Omental fat pad (tissue), 4 donors: ENCODE measurements around the gene TMEM174. TPM values are rescaled to one million over a fixed set of nuclear protein-coding genes. Genes with fewer than 3 reads are reported as not detected.
"Not testable (repeated sequence)": the region's sequence is repeated elsewhere in the genome, so short reads cannot be mapped to it uniquely, and the experiment has no call there.

ENCODE experiments used
- ATAC-seq: fragments of 150-250 bp; one replicate; pipeline ENCODE4 v1.9.1; 2016; ENCODE audit warnings: mild to moderate bottlenecking, moderate library complexity; ENCODE audit not compliant: low FRiP score
- DNase-seq: peaks from one replicate; pipeline ENCODE4 v3.0.0-alpha.2; 2019; ENCODE audit warnings: low spot score
- total RNA-seq, 4 donors: library from RNA; depleted of rRNA; stranded (reverse); fragments of >200 nt; gene quantifications; one replicate each; pipeline ENCODE4 v1.1.0, GENCODE V29; 2016
- TF ChIP-seq, protein P1 (sequence below), 3 donors: fragments of 450-650 bp; IDR thresholded peaks; one replicate each; pipeline ENCODE4 v1.5.1; 2016 to 2017; ENCODE audit warnings: antibody characterized with exemption in 3 of 3, mild to moderate bottlenecking in 3 of 3, moderate library complexity in 2 of 3

The TMEM174 gene
- total RNA-seq, 4 donors from 2014 or later: not detected

DNA sequence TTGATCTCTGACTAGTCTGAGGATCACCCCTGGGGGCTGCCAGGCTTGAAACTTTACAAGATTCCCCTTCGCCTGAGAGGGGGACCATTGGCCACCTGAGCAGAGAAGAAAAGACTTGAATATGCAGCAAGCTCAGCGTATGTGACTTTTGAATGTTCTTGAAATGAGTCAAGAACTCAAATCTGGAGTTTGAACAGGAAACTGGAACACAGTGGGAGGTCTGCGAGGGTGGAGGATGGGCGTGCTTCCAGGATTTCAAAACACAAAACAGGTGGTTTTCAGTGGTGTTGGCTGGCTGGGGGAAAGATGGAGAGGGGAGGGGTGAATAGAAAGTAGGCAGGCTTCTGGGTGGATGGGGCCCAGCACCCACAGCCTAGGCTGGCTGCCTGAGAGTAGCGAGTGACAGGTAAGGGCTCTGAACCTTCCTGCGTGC lies 40.6 kb downstream of the TMEM174 start:
- ATAC-seq (no peak), DNase-seq (no peak)
- TF ChIP-seq, protein P1, sequence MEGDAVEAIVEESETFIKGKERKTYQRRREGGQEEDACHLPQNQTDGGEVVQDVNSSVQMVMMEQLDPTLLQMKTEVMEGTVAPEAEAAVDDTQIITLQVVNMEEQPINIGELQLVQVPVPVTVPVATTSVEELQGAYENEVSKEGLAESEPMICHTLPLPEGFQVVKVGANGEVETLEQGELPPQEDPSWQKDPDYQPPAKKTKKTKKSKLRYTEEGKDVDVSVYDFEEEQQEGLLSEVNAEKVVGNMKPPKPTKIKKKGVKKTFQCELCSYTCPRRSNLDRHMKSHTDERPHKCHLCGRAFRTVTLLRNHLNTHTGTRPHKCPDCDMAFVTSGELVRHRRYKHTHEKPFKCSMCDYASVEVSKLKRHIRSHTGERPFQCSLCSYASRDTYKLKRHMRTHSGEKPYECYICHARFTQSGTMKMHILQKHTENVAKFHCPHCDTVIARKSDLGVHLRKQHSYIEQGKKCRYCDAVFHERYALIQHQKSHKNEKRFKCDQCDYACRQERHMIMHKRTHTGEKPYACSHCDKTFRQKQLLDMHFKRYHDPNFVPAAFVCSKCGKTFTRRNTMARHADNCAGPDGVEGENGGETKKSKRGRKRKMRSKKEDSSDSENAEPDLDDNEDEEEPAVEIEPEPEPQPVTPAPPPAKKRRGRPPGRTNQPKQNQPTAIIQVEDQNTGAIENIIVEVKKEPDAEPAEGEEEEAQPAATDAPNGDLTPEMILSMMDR (IDR thresholded peaks at IDR 0.05): no peak

DNA sequence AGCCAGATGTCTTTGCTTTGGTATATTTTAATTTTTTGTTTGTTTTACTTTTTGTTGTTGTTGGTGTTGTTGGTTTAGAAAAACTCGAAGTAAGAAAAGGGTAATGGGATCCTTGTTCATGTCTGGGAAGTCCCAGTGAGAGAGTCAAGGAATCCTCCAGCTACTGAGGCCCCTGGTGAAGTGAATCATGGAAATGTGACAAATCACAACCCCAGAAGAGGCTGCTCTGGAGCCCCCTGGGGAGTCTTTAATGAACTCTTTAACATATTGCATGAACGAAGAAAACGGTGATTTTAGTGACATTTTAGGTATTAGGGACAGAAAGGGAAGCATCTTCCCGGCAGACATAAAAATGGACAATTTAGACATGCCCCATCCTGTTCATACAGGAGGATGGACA lies 41.3 kb downstream of the TMEM174 start:
- TF ChIP-seq, protein P1 (IDR thresholded peaks at IDR 0.05): no peak
- DNase-seq (no peak), ATAC-seq (no peak)

DNA sequence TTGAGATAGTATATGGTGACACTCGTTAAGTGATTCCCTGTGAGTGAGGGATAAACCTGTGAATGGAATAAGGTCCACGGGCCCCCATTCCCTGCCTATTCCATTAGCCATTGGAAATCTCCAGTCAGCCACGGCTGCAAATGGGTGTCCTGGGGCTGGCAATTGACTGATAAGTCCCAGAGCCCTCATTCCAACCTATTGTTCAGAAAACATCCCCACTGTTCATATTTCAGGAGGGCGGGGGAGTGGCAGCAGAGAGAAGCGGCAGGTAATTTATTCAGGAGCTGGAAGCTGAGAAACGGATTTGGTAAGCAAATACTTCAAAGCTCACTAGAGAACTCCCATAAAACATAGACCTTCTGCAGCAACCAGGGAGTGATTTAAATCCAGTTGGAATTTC lies 42.0 kb downstream of the TMEM174 start:
- DNase-seq (no peak), ATAC-seq (no peak)
- TF ChIP-seq, protein P1 (IDR thresholded peaks at IDR 0.05): no peak

DNA sequence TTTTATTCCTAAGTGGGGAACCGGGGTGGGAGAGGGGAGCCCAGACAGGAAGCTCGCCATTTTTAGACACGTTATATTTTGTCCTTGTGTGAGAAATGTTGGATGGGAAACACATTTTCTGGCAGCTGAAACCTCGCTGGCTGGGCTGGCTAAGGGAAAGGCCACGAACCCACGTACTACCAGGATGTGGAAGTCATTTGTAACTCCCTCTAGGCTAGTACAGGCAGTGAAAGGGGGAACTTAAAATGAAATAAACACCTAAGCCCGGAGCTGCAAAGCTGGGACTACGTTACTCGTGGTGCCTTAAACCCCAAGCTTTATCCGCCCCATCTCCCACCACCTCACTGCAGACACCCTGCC lies 42.5 kb downstream of the TMEM174 start:
- ATAC-seq: no peak
- no peak for DNase-seq
- TF ChIP-seq, protein P1 (IDR thresholded peaks at IDR 0.05): no peak

DNA sequence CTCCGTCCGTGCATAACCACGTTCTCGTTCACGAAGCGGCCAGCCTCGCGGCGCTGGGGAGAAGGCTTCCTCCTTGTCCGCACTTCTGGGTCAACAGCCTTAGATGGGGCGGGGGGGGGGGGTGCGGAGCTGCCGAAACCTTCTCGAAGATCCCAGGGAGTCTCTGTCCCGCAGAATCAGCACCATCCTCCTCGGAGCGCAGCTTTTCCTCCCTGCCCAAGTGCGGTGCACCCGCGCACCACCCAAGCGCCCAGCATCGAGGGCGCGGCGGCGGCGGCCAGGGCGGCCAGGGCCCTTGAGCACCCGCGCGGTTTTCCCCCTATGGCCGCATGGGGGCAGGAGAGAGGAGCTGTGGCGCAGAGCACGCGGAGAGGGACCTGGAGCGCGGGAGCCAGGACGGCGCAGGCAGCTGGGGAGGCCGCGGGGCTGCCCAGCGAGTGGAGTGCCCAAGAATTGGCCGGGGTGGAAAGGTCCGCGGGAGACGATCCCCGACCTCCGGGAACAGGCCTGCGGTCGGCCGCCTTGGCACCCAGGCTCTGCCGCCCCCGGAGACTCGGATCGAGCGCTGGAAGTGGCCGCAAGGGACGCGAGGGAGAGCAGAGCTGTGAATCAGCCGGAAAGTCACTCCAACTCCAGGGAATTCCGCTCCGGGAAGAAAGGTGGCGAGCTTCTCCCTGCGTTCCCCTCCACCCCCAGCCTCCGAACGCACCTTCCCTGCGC lies 43.1 kb downstream of the TMEM174 start:
- ATAC-seq: peak; percentile 98
- TF ChIP-seq, protein P1 (IDR thresholded peaks at IDR 0.05): peak in 2 of 3 donors; percentile 32 to 71
- no peak for DNase-seq

DNA sequence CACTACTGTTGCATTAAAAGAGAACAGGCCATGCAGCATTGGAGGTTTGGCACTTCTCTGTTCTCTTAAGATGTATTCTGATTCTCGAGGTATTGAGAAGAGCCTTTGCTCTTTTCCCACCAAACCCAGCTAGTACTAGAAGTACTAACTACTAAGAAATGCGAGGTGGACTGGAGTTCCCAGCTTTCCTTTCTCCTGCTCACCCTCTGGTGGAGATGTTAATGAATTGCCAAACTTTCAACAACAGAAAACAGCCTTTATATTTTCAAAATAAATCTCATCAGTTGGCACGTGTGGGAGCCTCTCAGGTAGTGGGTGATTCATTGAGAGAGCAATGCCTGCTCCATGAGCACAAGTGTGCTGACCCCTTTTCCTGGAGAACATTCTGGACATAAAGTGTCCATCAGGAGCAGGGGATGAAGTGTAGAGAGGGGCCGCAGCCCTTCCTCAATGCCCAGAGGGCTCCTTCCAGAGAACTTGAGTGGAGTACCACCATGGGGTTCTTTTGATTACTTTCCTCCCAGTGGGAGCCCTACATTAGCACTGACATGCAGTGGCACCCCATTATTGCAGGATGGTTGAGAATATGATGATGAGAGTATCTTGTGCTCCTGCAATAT lies 45.7 kb downstream of the TMEM174 start:
- ATAC-seq: no peak
- no peak for DNase-seq
- TF ChIP-seq, protein P1 (IDR thresholded peaks at IDR 0.05): no peak

DNA sequence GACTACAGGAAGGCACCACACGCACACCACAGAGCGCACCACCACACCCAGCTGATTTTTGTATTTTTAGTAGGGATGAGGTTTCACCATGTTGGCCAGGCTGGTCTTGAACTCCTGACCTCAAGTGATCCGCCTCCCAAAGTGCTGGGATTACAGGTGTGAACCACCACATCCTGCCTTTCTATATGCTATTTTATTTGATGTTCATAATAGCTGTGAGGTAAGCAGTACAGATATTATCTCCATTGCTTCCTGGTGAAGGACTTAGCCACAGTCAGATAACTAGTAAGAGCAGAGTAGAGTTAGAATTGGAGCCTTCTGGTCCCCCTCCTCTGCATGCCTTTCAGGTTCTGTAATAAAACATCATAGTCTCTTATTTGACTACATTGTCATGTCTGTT lies 46.3 kb downstream of the TMEM174 start:
- not testable (repeated sequence) for DNase-seq, ATAC-seq
